ENCODE results near the gene PON3.

Gene PON3

DNA sequence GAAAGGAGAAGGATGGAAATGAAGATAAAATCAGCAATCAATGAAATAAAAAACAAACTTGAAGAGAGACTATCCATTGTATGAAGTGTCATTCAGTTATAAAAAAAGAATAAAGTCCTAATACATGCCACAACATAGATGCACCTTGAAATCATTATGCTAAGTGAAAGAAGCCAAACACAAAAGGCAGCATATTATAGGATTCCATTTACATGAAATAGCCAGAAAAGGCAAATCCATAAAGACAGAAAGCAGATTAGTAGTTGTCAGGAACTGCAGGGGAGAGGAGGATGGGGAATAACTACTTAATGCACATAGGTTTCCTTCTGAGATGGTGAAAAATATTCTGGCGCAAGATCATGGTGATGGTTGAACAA lies 65.2 kb downstream of the PON3 start:
- no peak for DNase-seq (ENCODE audit: low read depth in 2 of 2)

GRCh38 chr7:95330204-95330960 lies 65.8 kb downstream of the PON3 start:
- DNase-seq (ENCODE audit: low read depth in 2 of 2): peak; percentile 33 to 49
- H3K4me3 ChIP-seq (replicated peaks in 1 of 2; ENCODE audit: low read depth in 2 of 2, low read length in 2 of 2): peak overlapping the region in 1 of 2 donors; percentile 26
- no peak for TF ChIP-seq CTCF (IDR thresholded peaks at IDR 0.05; ENCODE audit: low read depth, low read length)

More for the DNA sequence above, 65.2 kb downstream of the PON3 start:
- H3K4me3 ChIP-seq (replicated peaks in 1 of 2; ENCODE audit: low read depth in 2 of 2, low read length in 2 of 2): peak overlapping the region in 1 of 2 donors; percentile 26
- TF ChIP-seq CTCF (IDR thresholded peaks at IDR 0.05; ENCODE audit: low read depth, low read length): no peak

DNA sequence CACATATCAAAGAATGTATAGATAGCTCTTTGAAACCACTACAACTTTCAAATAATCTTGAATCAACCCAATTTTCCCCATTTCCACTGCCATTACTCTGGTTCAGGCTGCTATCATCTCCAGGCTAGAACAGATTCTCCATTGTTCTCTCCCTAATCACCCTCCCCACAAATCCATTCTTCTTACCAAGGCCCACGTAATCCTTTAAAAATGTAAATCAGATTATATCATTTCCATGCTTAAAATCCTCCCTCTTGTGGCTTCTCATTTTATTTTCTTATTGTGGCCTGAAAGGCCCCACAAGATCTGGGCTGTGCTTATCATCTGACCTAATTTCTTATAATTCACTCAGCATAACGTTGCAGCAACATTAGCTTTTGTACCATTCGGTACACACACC lies 68.8 kb downstream of the PON3 start:
- no peak for TF ChIP-seq CTCF (IDR thresholded peaks at IDR 0.05; ENCODE audit: low read depth, low read length)
- DNase-seq (ENCODE audit: low read depth in 2 of 2): peak; percentile 36 to 50

GRCh38 chr7:95324431-95324830 lies 71.7 kb downstream of the PON3 start, which contains the start of gene PON1:
TSS of gene PON1 (minus strand) at chr7:95324532. CDS start at chr7:95324475, 57 bp downstream.
- no peak within 1 kb of the TSS for H3K4me3 ChIP-seq (replicated peaks in 1 of 2; ENCODE audit: low read depth in 2 of 2, low read length in 2 of 2)
- TF ChIP-seq CTCF (IDR thresholded peaks at IDR 0.05; ENCODE audit: low read depth, low read length): no peak
- DNase-seq (ENCODE audit: low read depth in 2 of 2): no peak

More for the DNA sequence above, 68.8 kb downstream of the PON3 start:
- no peak overlapping the region for H3K4me3 ChIP-seq (replicated peaks in 1 of 2; ENCODE audit: low read depth in 2 of 2, low read length in 2 of 2)

- no peak for DNase-seq (ENCODE audit: low read depth in 2 of 2)
- H3K4me3 ChIP-seq (replicated peaks in 1 of 2; ENCODE audit: low read depth in 2 of 2, low read length in 2 of 2): no peak overlapping the region
- no peak for TF ChIP-seq CTCF (IDR thresholded peaks at IDR 0.05; ENCODE audit: low read depth, low read length)
Observed at GRCh38 chr7:95323410-95324129, 72.6 kb downstream of the PON3 start.

DNA sequence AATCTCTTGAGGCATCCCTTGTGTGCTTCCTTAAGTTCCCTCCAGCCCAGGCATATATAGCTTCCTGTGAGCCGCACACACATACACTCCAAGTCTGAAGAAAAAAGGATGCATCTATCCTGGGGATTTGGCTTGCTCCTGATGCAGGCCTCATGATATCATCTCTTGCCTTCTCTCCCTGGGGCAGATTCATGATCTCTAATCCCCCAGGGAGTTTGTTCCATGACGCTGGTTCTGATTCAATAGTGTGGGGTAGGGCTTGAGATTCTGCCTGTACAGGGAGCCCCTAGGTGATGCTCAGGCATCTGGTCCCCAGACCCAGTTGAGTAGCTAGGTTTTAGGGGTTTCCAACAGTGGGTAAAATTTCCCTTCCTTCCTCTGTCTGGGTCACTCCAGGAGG lies 73.3 kb downstream of the PON3 start:
- DNase-seq (ENCODE audit: low read depth in 2 of 2): peak in 1 of 2 donors; percentile 38
- no peak overlapping the region for H3K4me3 ChIP-seq (replicated peaks in 1 of 2; ENCODE audit: low read depth in 2 of 2, low read length in 2 of 2)
- TF ChIP-seq CTCF (IDR thresholded peaks at IDR 0.05; ENCODE audit: low read depth, low read length): no peak

Data from cardiac fibroblast (primary cell).